ENCODE data around the gene SPOCD1.

DNA sequence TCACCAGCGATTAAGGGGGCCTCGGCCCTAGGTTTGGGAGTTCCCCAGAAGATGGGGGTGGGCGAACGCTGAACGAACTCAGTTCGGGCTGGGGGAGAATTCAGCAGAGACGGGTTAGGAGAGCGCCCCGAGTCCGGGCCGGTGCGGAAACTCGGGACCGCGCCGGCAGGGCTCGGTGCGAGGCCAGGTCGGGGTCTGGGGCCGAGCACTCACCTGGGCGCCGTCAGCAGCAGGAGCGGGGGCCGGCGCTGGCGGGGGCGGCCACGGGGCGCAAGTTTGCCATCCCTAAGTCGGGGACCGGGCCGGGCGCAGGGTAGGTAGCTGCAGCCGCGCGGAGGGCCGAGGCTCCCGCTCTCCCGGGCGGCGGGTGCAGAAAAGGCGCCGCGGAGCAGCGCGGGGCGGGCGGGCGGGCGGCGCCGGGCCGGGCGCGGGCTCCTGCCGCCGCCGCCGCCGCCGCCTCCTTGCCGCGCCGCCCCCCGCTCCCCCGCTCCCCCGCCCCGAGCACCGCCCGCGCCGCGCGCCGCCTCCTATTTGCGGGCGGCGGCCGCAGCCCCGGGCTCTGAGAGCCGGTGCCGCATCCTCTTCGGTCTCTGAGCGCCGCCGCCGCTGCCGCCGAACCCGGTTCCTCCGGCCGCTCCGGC is 52.0 kb downstream of the SPOCD1 start:
- TF ChIP-seq CTCF (IDR thresholded peaks at IDR 0.05) (no peak), POLR2A (IDR thresholded peaks at IDR 0.05) (no peak)

Measured in adrenal gland (tissue), 5 donors.